GM18507 (cell line): ENCODE results near the gene DYSF.
"Not testable (repeated sequence)": the region's sequence is repeated elsewhere in the genome, so short reads cannot be mapped to it uniquely, and the experiment has no call there.

Experiments used
- DNase-seq: peaks from one replicate; pipeline ENCODE4 v3.0.0; 2011; ENCODE audit warnings: low read depth; ENCODE audit not compliant: insufficient read length; ENCODE audit errors: extremely low spot score
- FAIRE-seq: peaks from 2 replicates; lab custom pipeline; 2011; peaks lifted over from hg19 to GRCh38; lab: Jason Lieb, UNC

DYSF gene

DNA sequence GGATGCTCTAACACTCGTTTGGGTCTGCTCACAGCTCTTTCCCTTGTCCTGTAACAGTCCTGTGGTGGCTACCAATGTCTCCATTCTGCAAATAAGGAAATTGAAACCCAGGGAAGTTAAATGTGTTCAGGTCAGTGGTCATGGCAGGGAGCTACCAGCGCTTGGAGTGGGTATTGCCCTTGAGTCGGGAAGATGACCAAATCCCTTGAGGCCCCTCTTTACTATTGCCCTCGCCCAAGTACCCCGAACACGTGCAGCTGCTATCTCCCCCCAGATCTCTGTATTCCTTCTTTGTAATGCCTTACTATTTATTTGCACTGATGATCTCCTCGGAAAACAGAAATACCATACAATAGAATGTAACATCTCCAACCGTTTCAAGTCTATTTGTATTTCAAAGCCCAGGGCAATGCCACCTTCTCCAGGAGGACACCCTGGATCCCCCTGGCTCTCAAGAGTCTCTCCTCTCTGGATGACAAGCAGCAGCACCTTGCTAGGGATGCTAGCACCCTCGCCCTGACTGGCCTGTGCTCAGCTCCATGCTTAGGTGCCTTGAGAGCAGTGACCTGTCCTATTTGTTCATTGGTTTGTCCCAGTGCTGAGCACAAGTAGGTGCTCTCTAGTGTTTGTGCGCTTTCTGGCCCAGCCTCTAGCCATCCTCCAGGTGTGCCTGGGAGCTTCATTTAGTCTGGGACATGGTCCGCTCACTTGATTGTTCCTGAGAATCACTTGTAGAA, 15.1 kb downstream of the DYSF start:
- DNase-seq (no peak), FAIRE-seq (no peak)

DNA sequence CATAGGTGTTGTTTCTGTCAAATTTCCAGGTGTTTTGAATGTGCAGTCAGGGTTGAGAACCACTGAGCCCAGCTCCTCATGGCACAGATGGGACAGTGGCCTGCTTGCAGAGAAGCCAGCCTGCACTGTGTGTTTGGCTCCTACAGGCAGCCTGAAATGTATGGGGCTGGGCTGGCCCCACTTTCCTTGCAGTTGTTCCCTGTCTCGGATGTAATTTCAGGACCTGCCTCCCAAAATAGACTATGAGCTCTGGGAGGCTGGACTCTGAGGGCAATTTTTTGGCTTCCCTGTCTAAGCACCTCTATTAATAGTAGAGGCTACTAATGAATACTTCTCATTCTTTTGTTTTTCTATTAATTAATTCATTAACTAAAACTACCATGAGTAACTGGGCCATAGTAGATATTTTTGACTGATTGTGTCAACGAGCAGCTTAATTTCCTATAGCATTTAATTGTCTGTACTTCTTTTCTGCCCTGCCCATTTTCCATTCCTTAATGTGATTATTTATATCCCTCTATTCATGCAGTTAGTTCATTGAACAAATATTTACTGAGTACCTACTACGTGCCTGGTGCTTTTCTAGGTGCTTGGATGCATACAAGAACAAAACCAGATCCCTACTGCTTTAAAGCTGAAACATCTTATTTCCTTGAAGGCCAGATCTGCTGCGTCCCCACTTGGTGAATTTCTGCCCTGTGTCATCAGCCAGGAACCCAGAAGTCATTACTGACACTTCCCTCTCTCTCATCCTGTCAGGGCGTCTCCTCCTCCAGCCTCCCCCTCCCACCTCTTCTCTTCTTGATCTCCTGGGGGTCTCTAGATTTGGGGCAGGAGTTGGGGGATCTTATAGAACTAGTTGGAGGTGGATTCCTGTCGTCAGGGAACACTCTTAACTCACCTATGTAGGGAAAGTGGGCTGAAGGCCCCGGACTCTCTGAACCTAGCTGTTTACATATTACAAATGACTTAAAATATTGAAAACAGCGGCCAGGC, 16.3 kb downstream of the DYSF start:
- no peak for FAIRE-seq
- no peak for DNase-seq

DNA sequence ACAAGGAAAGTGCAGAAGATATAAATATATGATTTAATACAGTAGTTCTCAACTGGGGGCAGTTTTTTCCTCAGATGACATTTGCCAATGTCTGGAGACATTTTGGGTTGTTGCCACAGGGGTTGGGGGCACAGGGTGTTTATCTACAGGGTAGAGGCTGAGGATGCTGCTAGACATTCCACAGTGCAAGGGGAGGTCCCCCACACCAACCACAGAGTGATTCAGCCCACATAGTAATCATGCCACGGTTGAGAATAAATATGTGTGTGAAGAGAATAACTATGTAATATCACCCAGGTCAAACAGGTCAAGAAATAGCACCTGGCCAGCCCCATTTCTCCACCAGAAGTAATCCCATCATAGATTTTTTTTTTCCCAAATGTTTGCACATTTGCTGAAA, 17.9 kb downstream of the DYSF start:
- DNase-seq: no peak
- FAIRE-seq: no peak

DNA sequence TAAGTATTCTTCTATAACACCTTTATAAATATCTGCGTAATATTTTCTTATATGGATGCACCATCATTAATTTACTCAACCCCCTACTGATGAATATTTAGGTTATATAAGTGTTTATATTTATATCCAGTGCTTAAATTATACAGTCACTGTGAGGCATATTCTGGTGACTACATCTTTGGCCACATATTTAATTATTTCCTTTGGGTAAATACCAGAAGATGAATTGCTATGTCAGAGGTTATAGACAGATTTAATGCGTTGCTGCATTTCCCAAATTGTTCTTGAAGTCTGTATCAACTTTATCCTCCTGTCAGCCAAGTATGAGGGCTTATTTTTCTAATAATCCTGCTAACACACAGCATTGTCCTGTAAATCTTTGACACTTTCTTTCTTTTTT, 18.7 kb downstream of the DYSF start:
- no peak for DNase-seq
- no peak for FAIRE-seq

DNA sequence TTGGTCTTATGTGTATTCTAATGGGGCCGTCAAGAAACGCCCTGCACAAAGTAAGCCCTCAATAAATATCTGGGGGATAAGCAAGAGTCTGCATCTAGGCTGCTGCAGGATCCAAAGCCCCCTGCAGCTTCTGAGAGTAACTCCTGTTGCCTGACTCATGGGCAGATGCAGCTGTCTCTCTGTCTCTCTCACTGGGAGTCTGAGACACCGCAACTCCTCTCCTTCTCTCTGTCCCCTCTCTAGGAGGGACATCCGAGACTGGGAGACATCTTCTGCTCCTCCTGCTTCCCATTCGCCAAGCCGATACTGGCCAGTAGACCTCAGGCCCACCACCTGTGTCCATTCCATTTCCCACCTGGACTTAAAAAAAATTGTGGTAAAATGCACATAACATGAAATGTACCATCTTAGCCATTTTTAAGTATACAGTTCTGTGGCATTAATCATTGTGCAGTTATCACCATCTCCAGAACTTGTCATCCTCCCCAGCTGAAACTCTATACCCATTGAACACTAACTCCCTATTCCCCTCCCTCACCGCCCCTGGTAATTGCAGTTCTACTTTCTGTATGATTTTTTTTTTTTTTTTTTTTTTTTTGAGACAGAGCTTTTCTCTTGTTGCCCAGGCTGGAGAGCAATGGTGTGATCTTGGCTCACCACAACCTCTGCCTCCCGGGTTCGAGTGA, 20.1 kb downstream of the DYSF start:
- FAIRE-seq (no peak), DNase-seq (no peak)

DNA sequence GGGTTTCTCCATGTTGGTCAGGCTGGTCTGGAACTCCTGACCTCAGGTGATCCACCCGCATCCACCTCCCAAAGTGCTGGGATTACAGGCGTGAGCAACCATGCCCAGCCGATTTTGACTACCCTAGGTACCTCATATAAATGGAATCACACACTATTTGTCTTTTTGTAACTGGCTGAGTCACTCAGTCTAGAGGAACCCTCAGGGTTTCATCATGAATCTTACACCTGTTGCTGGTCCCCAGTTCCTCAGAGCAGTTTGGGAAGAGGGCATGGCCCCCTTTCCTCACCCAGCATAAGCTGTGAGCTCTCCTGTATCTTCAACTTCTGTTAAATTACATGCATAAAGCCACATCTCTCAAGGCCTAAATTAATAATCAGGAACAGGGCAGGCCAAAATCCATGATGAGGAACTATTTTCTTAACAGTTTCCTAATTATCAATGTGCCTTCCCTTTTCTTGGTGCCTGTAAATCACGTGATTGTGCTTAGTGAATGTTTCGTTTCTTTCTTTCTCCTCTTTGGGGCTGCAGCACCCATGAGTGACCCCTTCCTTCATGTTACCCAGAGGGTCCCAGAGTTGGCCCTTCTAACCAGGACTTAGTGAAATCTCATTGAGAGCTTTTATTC, 20.9 kb downstream of the DYSF start:
- no peak for FAIRE-seq
- no peak for DNase-seq

DNA sequence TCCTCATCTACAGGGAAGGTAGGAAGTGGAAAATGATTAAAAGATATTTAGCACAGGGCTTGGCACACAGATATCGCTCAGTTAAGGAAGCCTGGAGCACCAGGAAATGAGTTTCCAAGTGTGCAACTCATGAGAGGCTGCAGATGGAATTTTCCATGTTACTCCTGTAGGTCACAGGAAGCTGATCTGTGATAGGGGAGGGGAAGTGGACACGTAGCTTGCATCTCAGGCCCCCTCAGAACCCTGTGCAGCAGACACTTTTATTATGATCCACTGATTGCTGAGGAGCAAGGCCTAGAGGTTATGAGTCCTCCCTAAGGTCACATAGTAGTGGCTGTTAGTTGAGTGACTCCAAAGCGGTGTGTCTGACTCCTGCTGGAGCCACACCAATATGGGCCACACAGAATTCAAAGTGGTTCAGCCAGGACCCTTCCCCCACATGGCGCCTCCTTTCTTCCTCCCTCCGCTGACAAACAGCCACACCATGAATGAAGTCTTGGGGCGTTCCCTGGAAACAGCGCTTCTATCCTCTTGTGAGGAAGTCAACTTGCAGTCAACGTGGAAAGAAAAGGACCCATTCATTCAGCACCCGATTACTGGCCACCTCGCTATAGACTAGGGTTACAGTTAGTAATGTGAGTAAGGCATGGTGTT, 21.5 kb downstream of the DYSF start:
- FAIRE-seq (no peak), DNase-seq (no peak)

DNA sequence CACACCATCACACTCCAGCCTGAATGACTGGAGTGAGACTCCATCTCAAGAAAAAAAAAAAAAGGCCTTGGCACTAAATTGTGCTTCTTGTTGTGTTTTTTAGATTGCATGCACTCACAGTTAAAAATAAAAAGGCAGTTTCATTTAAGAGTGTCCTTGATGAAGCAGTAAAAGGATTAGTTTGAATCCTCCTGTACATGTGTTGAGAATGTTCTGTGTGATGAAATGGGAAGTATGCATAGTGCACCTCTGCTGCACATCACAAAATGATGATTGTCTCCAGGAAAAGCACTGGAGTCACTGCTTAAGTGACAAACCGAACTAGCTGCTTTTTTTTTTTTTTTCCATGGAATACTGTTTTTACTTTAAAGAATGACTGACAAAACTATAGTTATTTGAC, 23.1 kb downstream of the DYSF start:
- FAIRE-seq: no peak
- DNase-seq: no peak

DNA sequence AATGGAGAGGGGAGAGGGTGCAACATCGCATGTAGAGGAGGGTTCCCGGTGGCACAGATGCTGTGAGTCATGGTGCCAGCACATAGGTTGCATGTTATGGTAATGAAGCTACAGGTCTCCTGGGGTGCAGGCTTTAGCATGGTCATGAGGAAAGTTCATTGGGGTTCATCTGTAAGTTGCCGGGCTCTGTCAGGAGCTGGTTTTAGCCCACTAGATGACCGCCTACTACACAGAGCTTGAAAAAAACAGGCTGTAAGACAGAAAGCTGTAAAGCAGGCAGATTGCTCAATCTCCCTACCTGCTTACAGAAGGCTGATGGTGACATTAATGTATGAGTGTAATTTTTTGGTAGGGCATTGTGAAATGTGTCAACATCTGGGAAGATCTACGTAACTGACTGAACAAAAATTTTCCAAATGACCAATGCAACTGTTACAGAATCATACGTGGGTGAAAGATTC, 23.9 kb downstream of the DYSF start:
- no peak for FAIRE-seq
- DNase-seq: no peak

DNA sequence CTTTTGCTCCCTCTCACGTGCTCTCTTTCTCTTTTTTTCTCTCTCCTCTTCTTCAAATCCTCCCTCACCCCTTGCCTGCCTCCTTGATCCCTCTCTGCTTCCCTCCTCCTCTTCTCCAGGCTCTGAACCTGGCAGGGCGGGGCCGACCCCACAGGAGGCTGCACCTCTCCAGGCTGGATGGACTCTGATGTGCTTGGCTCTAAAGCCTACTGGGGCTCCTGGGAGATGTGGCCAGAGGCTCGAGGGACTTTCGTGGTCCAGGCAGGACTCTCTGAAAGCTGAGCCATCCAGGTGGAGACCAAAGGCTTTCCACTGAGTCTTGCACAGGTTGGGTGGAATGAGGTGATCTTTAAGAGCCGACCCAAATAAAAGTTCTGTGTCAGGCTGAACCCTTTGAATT, 25.4 kb downstream of the DYSF start:
- FAIRE-seq (no peak), DNase-seq (no peak)

DNA sequence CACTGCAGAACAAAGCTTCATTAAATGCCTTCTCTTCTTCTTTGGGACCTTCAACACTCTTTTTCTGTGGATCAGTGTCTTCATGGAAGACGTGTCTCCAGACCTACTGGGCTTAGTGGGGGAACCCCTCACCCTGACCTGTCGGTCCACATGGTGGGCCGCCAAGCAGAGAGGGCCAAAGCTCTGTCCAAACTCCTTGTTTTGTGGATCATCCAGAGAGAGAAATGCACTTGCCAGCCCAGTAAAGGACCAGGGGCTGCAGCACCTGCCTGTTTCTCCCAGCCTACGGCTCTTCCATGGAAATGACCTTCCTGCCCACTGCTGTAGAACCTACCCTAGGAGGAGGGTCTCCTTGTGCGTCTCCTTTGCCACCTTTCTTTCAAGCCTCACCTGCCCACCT, 25.9 kb downstream of the DYSF start:
- no peak for FAIRE-seq
- no peak for DNase-seq

DNA sequence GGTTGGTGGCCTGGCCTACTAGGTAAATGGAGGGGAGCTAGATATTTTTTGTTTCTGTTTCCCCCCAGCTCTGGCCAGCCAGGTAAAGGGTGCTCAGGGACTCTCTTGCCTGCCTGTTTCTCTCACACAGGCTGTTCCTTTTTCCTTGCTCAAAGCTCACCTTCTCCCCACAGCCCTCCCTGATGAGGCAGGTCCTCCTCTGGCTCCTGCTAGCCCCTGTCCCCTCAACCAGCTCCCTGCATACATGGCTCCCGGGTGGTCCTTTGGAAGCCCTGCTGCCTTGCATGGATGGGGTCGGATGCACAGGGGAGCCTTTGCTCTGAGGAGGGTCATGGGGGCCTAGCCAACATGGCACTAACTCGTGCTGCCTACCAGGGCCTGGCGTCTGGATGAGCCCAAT, 27.8 kb downstream of the DYSF start:
- FAIRE-seq: no peak
- DNase-seq: no peak

DNA sequence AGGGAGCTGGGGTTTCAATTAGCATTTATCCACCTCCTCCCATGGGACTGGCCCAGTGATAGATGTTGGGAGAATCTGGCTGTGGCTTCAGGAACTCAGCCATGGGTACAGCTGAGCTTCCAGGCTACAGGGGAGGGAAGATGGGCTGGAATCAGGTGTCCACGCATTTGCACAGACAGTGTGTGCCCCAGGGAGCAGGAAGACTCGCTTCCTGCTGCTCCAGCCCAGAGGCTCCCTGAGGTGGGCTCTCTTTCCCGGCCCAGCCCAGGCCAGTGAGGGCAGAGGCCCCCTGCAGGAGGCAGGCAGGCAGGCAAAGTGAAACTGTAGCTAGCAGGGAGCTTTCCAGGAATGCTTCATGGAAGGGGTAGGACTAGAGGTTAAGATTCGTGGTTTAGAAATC, 28.7 kb downstream of the DYSF start:
- FAIRE-seq (no peak), DNase-seq (no peak)

DNA sequence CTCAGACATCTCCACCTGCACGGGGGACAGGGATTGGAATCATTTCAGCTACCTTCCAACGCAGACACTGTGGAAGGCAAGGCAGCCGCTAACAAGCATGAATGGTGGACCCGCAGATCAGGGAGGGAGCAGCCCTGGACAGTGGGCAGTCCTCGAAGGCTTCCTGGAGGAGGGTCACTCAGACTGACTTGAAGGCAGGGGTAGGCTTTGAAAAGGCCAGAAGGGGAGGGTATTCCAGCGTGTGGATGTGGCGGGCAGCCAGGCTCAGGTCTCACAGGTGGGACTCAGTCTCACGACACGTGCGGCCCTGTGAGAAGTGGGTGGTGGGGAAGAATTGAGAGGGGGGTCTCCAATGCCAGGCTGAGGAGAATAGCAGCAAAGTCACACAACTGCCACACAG, 29.9 kb downstream of the DYSF start:
- no peak for DNase-seq

DNA sequence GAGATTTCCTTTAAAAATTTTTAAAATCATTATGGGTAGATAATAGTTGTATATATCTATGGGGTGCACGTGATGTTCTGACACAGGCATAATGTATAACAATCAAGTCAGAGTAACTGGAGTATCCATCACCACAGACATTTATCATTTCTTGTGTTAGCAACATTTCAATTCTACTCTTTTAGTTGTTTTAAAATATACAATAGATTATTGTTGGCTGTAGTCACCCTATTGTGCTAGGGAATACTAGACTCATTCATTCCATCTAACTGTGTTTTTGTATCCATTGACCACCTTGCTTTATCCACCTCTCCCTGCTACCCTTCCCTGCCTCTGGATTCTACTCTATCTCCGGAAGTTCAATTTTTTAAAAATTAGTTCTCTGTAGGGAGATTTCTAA, 31.0 kb downstream of the DYSF start:
- DNase-seq (no peak), FAIRE-seq (no peak)

More for the DNA sequence above, 29.9 kb downstream of the DYSF start:
- no peak for FAIRE-seq

DNA sequence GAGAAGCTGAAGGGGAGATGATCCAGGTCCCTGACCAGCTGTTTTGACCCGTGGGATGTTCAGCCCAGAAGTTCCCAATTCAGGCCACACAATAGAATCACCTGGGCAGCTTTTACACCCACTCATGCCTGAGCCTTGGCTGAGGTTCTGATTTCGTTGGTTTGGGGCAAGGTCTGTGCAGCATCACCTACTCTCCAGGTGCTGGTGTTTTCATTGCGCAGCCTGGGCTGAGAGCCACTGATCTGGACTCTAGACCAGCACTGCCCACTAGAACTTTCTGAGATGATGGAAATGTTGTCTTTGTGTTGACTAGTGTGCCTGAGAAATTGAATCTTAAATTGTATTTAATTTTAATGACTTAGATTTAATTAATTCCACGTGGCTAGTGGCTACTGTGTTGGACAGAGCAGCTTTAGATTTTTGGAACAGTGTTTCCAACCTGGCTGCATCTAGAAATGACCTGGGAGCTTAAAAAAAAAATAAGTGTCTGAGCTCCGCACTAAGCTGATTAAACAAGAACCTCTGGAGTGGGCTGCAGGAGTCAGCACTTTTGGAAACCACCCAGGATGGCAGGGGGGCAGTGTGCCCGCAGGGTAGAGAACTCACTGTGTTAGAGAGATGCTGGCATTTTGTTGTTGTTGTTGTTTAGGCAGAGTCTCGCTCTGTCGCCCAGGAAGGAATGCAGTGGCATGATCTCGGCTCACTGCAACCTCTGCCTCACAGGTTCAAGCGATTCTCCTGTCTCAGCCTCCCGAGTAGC, 33.7 kb downstream of the DYSF start:
- FAIRE-seq: no peak
- DNase-seq: no peak

DNA sequence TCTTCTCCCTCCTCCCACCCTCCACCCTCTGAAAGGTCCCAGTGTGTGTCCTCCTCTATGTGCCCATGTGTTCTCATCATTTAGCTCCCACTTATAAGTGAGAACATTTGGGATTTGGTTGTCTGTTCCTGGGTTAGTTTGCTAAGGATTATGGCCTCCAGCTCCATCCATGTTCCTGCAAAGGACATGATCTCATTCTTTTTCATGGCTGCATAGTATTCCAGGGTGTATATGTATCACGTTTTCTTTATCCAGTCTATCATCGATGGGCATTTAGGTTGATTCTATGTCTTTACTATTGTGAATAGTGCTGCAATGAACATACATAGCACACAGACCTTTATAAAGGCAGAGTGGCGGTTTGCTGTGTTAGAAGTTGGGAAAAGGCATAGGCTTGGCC, 38.2 kb downstream of the DYSF start:
- DNase-seq, FAIRE-seq: not testable (repeated sequence)

DNA sequence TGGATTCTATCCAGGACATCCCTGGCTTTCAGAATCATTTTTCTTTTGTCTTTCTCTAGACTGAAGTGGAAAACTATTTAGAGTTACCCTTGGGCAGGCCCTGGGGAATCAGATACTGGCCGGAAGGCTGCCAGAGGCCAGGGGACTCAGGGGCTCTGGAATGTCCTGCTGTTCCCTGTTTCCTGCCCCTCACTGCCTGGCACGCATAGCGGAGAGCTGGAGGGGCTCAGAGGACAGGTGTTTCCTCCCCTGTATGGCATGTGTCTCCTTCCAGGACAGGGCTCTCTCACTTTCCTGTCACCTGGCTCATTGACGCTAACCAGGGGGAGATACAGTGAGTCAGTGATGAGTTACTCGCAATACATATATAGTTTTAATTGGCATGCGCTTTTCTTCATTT, 38.8 kb downstream of the DYSF start:
- DNase-seq (no peak), FAIRE-seq (no peak)

DNA sequence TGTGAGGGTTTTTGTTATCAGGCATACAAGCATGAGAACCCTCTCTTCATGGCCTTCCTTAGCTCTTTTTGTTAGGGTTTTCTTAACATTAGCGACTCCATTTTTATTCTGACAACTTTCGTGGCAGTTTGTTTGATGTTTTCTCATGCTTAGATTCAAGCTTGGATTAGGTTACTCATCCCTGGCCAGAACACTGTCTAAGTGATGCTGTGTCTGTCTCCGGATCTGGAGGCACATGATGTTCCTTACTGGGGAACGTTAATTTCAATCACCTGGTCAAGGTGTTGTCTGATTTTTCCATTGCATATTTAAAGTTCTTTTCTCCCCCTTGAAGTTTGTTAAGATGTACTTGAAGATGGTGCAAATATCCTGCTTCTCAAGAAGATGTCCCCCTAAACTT, 40.7 kb downstream of the DYSF start:
- FAIRE-seq (no peak), DNase-seq (no peak)
